ENCODE measurements around the gene DOK4.

The DOK4 gene

GRCh38 chr16:57479205-57479975 is 6.9 kb downstream of the DOK4 start:
- peak overlapping the region; percentile 74 for H3K4me3 ChIP-seq
- TF ChIP-seq CTCF (IDR thresholded peaks at IDR 0.05) = no peak
- no peak for DNase-seq (ENCODE audit: low spot score)
- peak overlapping the region; percentile 64 to 90 for H3K27ac ChIP-seq

GRCh38 chr16:57478396-57479204 is 7.7 kb downstream of the DOK4 start:
- TF ChIP-seq CTCF (IDR thresholded peaks at IDR 0.05) = no peak
- DNase-seq (ENCODE audit: low spot score) = no peak
- Histone ChIP-seq H3K27ac (peak overlapping the region; percentile 64 to 90), H3K4me3 (peak overlapping the region; percentile 74)

GRCh38 chr16:57477531-57478202 is 8.6 kb downstream of the DOK4 start:
- no peak for DNase-seq (ENCODE audit: low spot score)
- Histone ChIP-seq H3K4me3 (peak overlapping the region; percentile 74), H3K27ac (peak overlapping the region; percentile 60 to 90)
- TF ChIP-seq CTCF (IDR thresholded peaks at IDR 0.05) = no peak

GRCh38 chr16:57476546-57477410 is 9.5 kb downstream of the DOK4 start:
- no peak for TF ChIP-seq CTCF (IDR thresholded peaks at IDR 0.05)
- no peak for DNase-seq (ENCODE audit: low spot score)
- H3K27ac ChIP-seq = peak overlapping the region in 1 of 2 donors; percentile 90
- H3K4me3 ChIP-seq = no peak overlapping the region

- Histone ChIP-seq H3K4me3 (no peak overlapping the region), H3K27ac (peak overlapping the region in 1 of 2 donors; percentile 90)
- no peak for DNase-seq (ENCODE audit: low spot score)
- no peak for TF ChIP-seq CTCF (IDR thresholded peaks at IDR 0.05)
These were observed 10.5 kb downstream of the DOK4 start for GRCh38 chr16:57475711-57476339.

Data from coronary artery (tissue), 2 donors.